ENCODE results near the gene BMAL2. TPM values are rescaled to one million over a fixed set of nuclear protein-coding genes. Genes with fewer than 3 reads are reported as not detected.

Gene BMAL2
- total RNA-seq, 1 experiment from 2014 or later = 16.2 TPM

- TF ChIP-seq GABPB1 (CRISPR knock-in tag; IDR thresholded peaks at IDR 0.05) (no peak), ZNF219 (CRISPR knock-in tag; IDR thresholded peaks at IDR 0.05; ENCODE audit: borderline replicate concordance) (no peak), USF1 (CRISPR knock-in tag; IDR thresholded peaks at IDR 0.05) (no peak), USF2 (CRISPR knock-in tag; IDR thresholded peaks at IDR 0.05) (no peak), PRRX2 (CRISPR knock-in tag; IDR thresholded peaks at IDR 0.05) (no peak), ZNF121 (CRISPR knock-in tag; IDR thresholded peaks at IDR 0.05) (no peak), GRHL2 (CRISPR knock-in tag; IDR thresholded peaks at IDR 0.05; ENCODE audit: insufficient replicate concordance, severe bottlenecking) (no peak), AR (CRISPR knock-in tag; IDR thresholded peaks at IDR 0.05) (no peak), MAX (CRISPR knock-in tag; IDR thresholded peaks at IDR 0.05) (no peak), NR2C2 (CRISPR knock-in tag; IDR thresholded peaks at IDR 0.05) (no peak), RORB (CRISPR knock-in tag; IDR thresholded peaks at IDR 0.05) (no peak), MXD4 (CRISPR knock-in tag; IDR thresholded peaks at IDR 0.05; ENCODE audit: borderline replicate concordance) (no peak), MYBL2 (CRISPR knock-in tag; IDR thresholded peaks at IDR 0.05) (no peak), E2F1 (CRISPR knock-in tag; IDR thresholded peaks at IDR 0.05) (no peak), ZNF138 (CRISPR knock-in tag; conservative IDR thresholded peaks at IDR 0.05) (no peak)
- Mint-ChIP-seq H3K27ac (no peak overlapping the region; the same call in 1 of the 2 replicates), H3K4me1 (peaks cover 38% of the 10 kb centered on the region), H3K4me3 (no peak overlapping the region), H3K27me3 (ENCODE audit: low read depth) (no peaks in the 10 kb centered on the region; the same call in 1 of the 2 replicates), H3K9me3 (no peaks in the 10 kb centered on the region), H3K36me3 (no peaks in the 10 kb centered on the region)
- ChIA-PET CTCF (interaction anchor here (3.1 kb wide), 1 partner anchor 22 kb away, joined by 13 read pairs; no protein-coding TSS in a partner anchor), POLR2A (interaction anchor here (0.7 kb wide), 1 partner anchor 44 kb away, joined by 3 read pairs; no protein-coding TSS in a partner anchor)
- no peak for ATAC-seq
- DNase-seq (ENCODE audit: low spot score) = no peak
These were observed 48.6 kb upstream of the BMAL2 start for GRCh38 chr12:27284021-27284420.

- ATAC-seq = no peak
- DNase-seq (ENCODE audit: low spot score) = no peak
- CTCF ChIA-PET = interaction anchor here (3.1 kb wide), 1 partner anchor 21 kb away, joined by 13 read pairs; no protein-coding TSS in a partner anchor
- no peaks in the 10 kb centered on the region for H3K36me3 Mint-ChIP-seq
- peaks cover 41% of the 10 kb centered on the region for H3K4me1 Mint-ChIP-seq
- H3K27me3 Mint-ChIP-seq (ENCODE audit: low read depth) = no peaks in the 10 kb centered on the region; the same call in 1 of the 2 replicates
- H3K9me3 Mint-ChIP-seq = no peaks in the 10 kb centered on the region
- no peak overlapping the region for H3K4me3 Mint-ChIP-seq
- no peak overlapping the region for H3K27ac Mint-ChIP-seq
- POLR2A ChIA-PET = no interaction called here
- no peak for TF ChIP-seq ZNF423 (CRISPR knock-in tag; IDR thresholded peaks at IDR 0.05)
- no peak for TF ChIP-seq AR (CRISPR knock-in tag; IDR thresholded peaks at IDR 0.05)
- TF ChIP-seq E2F5 (CRISPR knock-in tag; IDR thresholded peaks at IDR 0.05) = no peak
- TF ChIP-seq CBFB (CRISPR knock-in tag; IDR thresholded peaks at IDR 0.05; ENCODE audit: low read depth) = no peak
- no peak for TF ChIP-seq HMGA2 (CRISPR knock-in tag; IDR thresholded peaks at IDR 0.05)
- no peak for TF ChIP-seq ATF2 (CRISPR knock-in tag; IDR thresholded peaks at IDR 0.05; ENCODE audit: borderline replicate concordance, low read depth)
- no peak for TF ChIP-seq ESRRA (CRISPR knock-in tag; IDR thresholded peaks at IDR 0.05; ENCODE audit: borderline replicate concordance)
- no peak for TF ChIP-seq ATF3 (CRISPR knock-in tag; conservative IDR thresholded peaks at IDR 0.05)
- TF ChIP-seq MXD4 (CRISPR knock-in tag; IDR thresholded peaks at IDR 0.05; ENCODE audit: borderline replicate concordance) = no peak
- TF ChIP-seq NR1H2 (CRISPR knock-in tag; IDR thresholded peaks at IDR 0.05) = no peak
These were observed 47.9 kb upstream of the BMAL2 start for GRCh38 chr12:27284751-27285150.

Data from WTC11 (cell line).